ENCODE measurements around the gene CACNG7. TPM values are rescaled to one million over a fixed set of nuclear protein-coding genes. Genes with fewer than 3 reads are reported as not detected.

The CACNG7 gene
- total RNA-seq, 1 experiment from 2014 or later = not detected

DNA sequence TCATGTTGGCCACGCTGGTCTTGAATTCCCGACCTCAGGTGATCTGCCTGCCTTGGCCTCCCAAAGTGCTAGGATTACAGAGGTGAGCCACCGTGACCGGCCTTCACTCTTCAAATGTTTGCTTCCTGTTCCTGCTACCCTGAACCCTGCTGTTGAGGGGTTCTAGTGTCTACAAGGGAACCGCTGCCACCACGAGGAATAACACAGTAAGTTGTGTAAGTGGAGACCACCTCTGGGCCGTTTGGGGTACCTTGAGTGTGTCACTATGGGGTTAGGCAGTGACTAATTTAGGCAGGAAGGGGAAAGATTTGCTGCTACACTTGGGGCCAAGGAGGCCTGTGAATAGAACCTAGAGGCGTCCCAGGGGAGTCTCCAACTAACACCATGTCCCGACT, 43.6 kb upstream of the CACNG7 start:
- POLR2A ChIA-PET = interaction anchor here (1.2 to 1.4 kb wide), 4 partner anchors 9 to 115 kb away, joined by 3 to 13 read pairs (median 4); no protein-coding TSS in a partner anchor
- TSS peak; percentile 77 for BruUV-seq (replicated peaks)

More for the DNA sequence above, 43.6 kb upstream of the CACNG7 start:
- no peaks in the 10 kb centered on the region for H3K9me2 ChIP-seq (ENCODE audit: insufficient read depth)
- peaks cover 19% of the 10 kb centered on the region for H3K79me2 ChIP-seq (ENCODE audit: insufficient read depth, low read length)
- peak overlapping the region; percentile 75 to 78 for H3K4me3 ChIP-seq (replicated peaks in 1 of 2; ENCODE audit: low read depth in 1 of 2, low read length in 2 of 2)
- intact Hi-C loops (cut with micrococcal nuclease) = loop anchor here (5.0 kb wide), 1 partner anchor 117 kb away; no protein-coding TSS in a partner anchor
- H2AFZ ChIP-seq (ENCODE audit: low read depth, low read length, poor library complexity, severe bottlenecking) = no peak overlapping the region
- DNase-seq (ENCODE audit: low read depth, low spot score) (no peak), ATAC-seq (peak; percentile 12)
- peak overlapping the region; percentile 99 for H3K4me2 ChIP-seq (ENCODE audit: low read length)
- no peaks in the 10 kb centered on the region for H4K20me1 ChIP-seq (ENCODE audit: insufficient read depth)
- ChIA-PET CTCF (interaction anchor here (0.6 to 3.8 kb wide), 5 partner anchors 22 to 158 kb away, joined by 3 to 21 read pairs (median 3); no protein-coding TSS in a partner anchor), RAD21 (ENCODE audit: low non-redundant PET in 1 of 2, low total read pairs in 2 of 2, uncharacterized antibody in 2 of 2, unreplicated experiment in 2 of 2) (interaction anchor here in 1 of 2 experiments (1.0 kb wide), 1 partner anchor 56 kb away, joined by 3 read pairs; no protein-coding TSS in a partner anchor)
- peaks cover 0 to 1% of the 10 kb centered on the region in 2 experiments; a peak in 1 of 4 replicates for H3K36me3 ChIP-seq (ENCODE audit: control insufficient read depth in 1 of 2, insufficient read depth in 2 of 2, low read length in 2 of 2)
- H3K4me1 ChIP-seq (ENCODE audit: control insufficient read depth in 1 of 2, insufficient read depth in 2 of 2, low read length in 2 of 2) = peaks cover 18 to 45% of the 10 kb centered on the region in 2 experiments
- no peaks in the 10 kb centered on the region for H3K27me3 ChIP-seq (ENCODE audit: insufficient read depth, low read length)
- H3K9ac ChIP-seq (ENCODE audit: low read length) = peak overlapping the region; percentile 95
- peak overlapping the region; percentile 77 for H3K27ac ChIP-seq (ENCODE audit: low read depth, low read length)
- no peaks in the 10 kb centered on the region for H3K9me3 ChIP-seq (ENCODE audit: control insufficient read depth in 1 of 2, insufficient read depth in 1 of 2, low read depth in 1 of 2, low read length in 2 of 2)
- TF ChIP-seq, protein P1, sequence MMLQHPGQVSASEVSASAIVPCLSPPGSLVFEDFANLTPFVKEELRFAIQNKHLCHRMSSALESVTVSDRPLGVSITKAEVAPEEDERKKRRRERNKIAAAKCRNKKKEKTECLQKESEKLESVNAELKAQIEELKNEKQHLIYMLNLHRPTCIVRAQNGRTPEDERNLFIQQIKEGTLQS (IDR thresholded peaks at IDR 0.05) = no peak
- TF ChIP-seq EGR1 (IDR thresholded peaks at IDR 0.05; ENCODE audit: low read depth) (no peak), EZH2phosphoT487 (IDR thresholded peaks at IDR 0.05; ENCODE audit: borderline replicate concordance) (no peak)
- TF ChIP-seq, protein P2, sequence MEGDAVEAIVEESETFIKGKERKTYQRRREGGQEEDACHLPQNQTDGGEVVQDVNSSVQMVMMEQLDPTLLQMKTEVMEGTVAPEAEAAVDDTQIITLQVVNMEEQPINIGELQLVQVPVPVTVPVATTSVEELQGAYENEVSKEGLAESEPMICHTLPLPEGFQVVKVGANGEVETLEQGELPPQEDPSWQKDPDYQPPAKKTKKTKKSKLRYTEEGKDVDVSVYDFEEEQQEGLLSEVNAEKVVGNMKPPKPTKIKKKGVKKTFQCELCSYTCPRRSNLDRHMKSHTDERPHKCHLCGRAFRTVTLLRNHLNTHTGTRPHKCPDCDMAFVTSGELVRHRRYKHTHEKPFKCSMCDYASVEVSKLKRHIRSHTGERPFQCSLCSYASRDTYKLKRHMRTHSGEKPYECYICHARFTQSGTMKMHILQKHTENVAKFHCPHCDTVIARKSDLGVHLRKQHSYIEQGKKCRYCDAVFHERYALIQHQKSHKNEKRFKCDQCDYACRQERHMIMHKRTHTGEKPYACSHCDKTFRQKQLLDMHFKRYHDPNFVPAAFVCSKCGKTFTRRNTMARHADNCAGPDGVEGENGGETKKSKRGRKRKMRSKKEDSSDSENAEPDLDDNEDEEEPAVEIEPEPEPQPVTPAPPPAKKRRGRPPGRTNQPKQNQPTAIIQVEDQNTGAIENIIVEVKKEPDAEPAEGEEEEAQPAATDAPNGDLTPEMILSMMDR (IDR thresholded peaks at IDR 0.05 in 2 of 3, conservative IDR thresholded peaks at IDR 0.05 in 1 of 3; ENCODE audit: borderline replicate concordance in 1 of 3, insufficient read depth in 1 of 3, low read depth in 2 of 3, low read length in 2 of 3) = no peak

All from HCT116 (cell line).